Uterus (tissue), 4 donors: ENCODE measurements around the gene NEAT1. TPM values are rescaled to one million over a fixed set of nuclear protein-coding genes. Genes with fewer than 3 reads are reported as not detected.
A peak's percentile ranks its signal among the peaks of the same experiment; 100 is the strongest.

Source experiments
- DNase-seq, 2 donors: peaks; one replicate each; pipeline ENCODE4 v3.0.0-alpha.2; 2019 to 2020
- H3K27ac ChIP-seq, 2 donors: fragments of 200-600 bp; sonication (generic); 1 replicate in 1 of 2; 2 replicates in 1 of 2; pipeline ENCODE4 v1.5.1; 2016 to 2018
- H3K27me3 ChIP-seq, 2 donors: fragments of 200-600 bp; sonication (generic); one replicate each; pipeline ENCODE4 v1.5.1; 2018 to 2019; ENCODE audit warnings: control low read depth in 1 of 2
- H3K36me3 ChIP-seq, 2 donors: fragments of 200-600 bp; sonication (generic); one replicate each; pipeline ENCODE4 v1.5.1; 2019; ENCODE audit warnings: control low read depth in 1 of 2
- H3K4me1 ChIP-seq, 2 donors: fragments of 200-600 bp; sonication (generic); one replicate each; pipeline ENCODE4 v1.5.1; 2018 to 2019; ENCODE audit warnings: control low read depth in 1 of 2
- H3K4me3 ChIP-seq, 2 donors: fragments of 200-600 bp; sonication (generic); 1 replicate in 1 of 2; 2 replicates in 1 of 2; pipeline ENCODE4 v1.5.1; 2018 to 2019; ENCODE audit warnings: mild to moderate bottlenecking in 1 of 2
- H3K9me3 ChIP-seq, 2 donors: fragments of 200-600 bp; sonication (generic); one replicate each; pipeline ENCODE4 v1.5.1; 2019; ENCODE audit warnings: control low read depth in 1 of 2
- POLR2A ChIP-seq, 2 donors: fragments of 450-650 bp; IDR thresholded peaks; one replicate each; pipeline ENCODE4 v1.6.1; 2016; ENCODE audit warnings: antibody characterized with exemption in 2 of 2, mild to moderate bottlenecking in 1 of 2, moderate library complexity in 1 of 2
- intact Hi-C: fragments of 100-400 bp; cut with DNase I; formaldehyde crosslinking; loops from one replicate; pipeline ENCODE4 v1.15.1; 2023; ENCODE audit warnings: low total_unique reads
- total RNA-seq, 4 donors: library from RNA; depleted of rRNA in 3 of 4; stranded (reverse); fragments of >200 nt in 3 of 4; gene quantifications; one replicate each; pipeline versions ENCODE4 v1.1.0 to v1.2.4, GENCODE V29; 2014 to 2023
- TF ChIP-seq, protein P1 (sequence below), 4 experiments: fragments of 200-600 bp in 2 of 4; fragments of 450-650 bp in 2 of 4; sonication (generic) in 2 of 4; IDR thresholded peaks; one replicate each; pipeline ENCODE4 v1.5.1; 2016 to 2019; ENCODE audit warnings: antibody characterized with exemption in 4 of 4, mild to moderate bottlenecking in 2 of 4, moderate library complexity in 1 of 4
- donor health status: DM: yes; HTN: yes; CAD: no.

The NEAT1 gene
- total RNA-seq, 4 donors from 2014 or later: 33.6 to 932 (median 120) TPM

DNA sequence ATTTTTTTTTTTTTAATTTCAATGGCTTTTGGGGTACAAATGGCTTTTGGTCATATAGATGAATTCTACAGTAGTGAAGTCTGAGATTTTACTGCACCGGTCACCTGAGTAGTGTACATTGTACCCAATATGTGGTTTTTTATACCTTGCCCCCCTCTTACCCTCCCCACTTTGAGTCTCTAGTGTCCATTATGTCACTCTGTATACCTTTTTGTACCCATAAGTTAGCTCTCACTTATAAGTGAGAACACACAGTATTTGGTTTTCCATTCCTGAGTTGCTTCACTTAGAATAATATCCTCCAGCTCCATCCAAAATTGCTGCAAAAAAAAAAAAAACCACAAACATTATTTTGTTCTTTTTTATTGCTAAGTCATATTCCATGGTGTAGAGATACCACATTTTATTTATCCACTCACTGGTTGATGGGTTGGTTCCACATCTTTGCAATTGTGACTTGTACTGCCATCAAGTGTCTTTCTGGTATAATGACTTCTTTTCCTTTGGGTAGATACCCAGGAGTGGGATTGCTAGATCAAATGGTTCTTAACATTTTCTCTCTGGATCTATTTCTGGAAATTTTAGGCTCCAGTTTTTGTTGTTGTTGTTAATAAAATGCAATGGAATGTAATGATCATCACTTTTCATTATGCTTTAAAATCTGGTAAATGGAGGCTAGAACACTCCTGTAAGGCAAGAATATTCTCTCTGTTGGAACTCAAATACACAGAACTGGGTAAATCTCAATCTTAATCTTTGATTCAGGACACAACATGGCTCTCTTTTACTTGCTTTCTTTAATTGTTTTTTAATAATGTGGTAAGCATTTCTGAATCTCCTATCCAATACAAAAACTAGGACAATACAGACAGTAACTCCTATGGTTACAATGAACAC is 10.3 kb downstream of the NEAT1 start:
- no peaks in the 10 kb centered on the region for H3K27me3 ChIP-seq
- H3K36me3 ChIP-seq: no peaks in the 10 kb centered on the region
- H3K27ac ChIP-seq: peak overlapping the region in 1 of 2 donors; percentile 99
- peaks cover 13 to 14% of the 10 kb centered on the region in 2 donors for H3K4me1 ChIP-seq
- peak in 1 of 2 donors; percentile 9 for DNase-seq
- intact Hi-C loops: no loop called here
- H3K4me3 ChIP-seq: no peak overlapping the region
- TF ChIP-seq POLR2A (IDR thresholded peaks at IDR 0.05): no peak
- TF ChIP-seq, protein P1, sequence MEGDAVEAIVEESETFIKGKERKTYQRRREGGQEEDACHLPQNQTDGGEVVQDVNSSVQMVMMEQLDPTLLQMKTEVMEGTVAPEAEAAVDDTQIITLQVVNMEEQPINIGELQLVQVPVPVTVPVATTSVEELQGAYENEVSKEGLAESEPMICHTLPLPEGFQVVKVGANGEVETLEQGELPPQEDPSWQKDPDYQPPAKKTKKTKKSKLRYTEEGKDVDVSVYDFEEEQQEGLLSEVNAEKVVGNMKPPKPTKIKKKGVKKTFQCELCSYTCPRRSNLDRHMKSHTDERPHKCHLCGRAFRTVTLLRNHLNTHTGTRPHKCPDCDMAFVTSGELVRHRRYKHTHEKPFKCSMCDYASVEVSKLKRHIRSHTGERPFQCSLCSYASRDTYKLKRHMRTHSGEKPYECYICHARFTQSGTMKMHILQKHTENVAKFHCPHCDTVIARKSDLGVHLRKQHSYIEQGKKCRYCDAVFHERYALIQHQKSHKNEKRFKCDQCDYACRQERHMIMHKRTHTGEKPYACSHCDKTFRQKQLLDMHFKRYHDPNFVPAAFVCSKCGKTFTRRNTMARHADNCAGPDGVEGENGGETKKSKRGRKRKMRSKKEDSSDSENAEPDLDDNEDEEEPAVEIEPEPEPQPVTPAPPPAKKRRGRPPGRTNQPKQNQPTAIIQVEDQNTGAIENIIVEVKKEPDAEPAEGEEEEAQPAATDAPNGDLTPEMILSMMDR (IDR thresholded peaks at IDR 0.05): peak in 1 of 4 experiments; percentile 35
- H3K9me3 ChIP-seq: no peaks in the 10 kb centered on the region

DNA sequence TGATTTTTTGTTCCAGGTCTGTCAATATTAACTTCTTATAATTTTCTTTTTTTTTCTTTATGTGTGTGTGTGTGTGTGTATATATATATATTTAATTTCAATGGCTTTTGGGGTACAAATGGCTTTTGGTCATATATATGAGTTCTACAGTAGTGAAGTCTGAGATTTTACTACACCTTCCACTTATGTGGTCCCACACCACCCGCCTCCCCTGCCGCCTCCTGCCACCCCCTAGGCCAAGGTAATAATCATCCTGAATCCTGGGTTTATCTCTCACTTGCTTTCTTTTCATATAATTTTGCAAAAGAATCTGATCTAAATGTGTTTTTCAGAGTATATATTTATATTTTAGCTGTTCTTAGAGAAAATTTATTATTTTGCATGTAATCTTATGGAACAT is 11.1 kb downstream of the NEAT1 start:
- Histone ChIP-seq H3K4me1 (peaks cover 14% of the 10 kb centered on the region in 2 donors), H3K4me3 (no peak overlapping the region), H3K9me3 (no peaks in the 10 kb centered on the region), H3K27ac (peak overlapping the region in 1 of 2 donors; percentile 99), H3K27me3 (no peaks in the 10 kb centered on the region), H3K36me3 (no peaks in the 10 kb centered on the region)
- no peak for DNase-seq
- intact Hi-C loops: no loop called here
- TF ChIP-seq, protein P1 (IDR thresholded peaks at IDR 0.05): no peak
- TF ChIP-seq POLR2A (IDR thresholded peaks at IDR 0.05): no peak

DNA sequence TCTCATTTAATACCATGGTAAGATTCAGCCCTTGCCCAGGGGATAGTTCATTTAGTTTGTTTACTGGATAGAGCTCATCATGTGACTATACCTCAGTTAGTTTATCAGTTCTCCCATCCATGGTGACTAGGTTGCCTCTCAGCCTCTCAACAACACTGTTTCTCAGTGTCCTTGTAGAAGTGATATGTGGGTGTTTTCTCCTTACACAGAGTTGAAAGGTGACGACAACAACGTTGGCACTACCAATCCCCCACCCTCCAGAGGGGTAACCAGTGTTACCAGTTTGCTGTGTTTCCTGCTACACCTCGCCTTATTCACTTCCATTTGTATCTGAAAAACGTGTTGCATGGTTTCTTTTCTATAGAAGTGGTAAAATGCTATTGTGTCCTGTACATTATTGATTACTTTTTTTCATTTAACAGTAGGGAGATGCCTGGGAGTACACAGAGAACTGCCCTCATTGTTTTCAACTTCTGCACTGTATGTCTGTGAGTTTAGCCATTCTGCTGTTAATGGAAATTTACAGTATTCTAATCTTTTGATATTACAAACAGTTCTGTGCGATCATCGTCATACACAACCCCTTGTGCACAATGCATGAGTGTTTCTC is 11.6 kb downstream of the NEAT1 start:
- Histone ChIP-seq H3K36me3 (no peaks in the 10 kb centered on the region), H3K9me3 (no peaks in the 10 kb centered on the region), H3K27me3 (no peaks in the 10 kb centered on the region), H3K4me1 (peaks cover 14% of the 10 kb centered on the region in 2 donors), H3K4me3 (no peak overlapping the region), H3K27ac (peak overlapping the region in 1 of 2 donors; percentile 99)
- TF ChIP-seq POLR2A (IDR thresholded peaks at IDR 0.05): no peak
- TF ChIP-seq, protein P1 (IDR thresholded peaks at IDR 0.05): no peak
- peak in 1 of 2 donors; percentile 11 for DNase-seq
- intact Hi-C loops: no loop called here

DNA sequence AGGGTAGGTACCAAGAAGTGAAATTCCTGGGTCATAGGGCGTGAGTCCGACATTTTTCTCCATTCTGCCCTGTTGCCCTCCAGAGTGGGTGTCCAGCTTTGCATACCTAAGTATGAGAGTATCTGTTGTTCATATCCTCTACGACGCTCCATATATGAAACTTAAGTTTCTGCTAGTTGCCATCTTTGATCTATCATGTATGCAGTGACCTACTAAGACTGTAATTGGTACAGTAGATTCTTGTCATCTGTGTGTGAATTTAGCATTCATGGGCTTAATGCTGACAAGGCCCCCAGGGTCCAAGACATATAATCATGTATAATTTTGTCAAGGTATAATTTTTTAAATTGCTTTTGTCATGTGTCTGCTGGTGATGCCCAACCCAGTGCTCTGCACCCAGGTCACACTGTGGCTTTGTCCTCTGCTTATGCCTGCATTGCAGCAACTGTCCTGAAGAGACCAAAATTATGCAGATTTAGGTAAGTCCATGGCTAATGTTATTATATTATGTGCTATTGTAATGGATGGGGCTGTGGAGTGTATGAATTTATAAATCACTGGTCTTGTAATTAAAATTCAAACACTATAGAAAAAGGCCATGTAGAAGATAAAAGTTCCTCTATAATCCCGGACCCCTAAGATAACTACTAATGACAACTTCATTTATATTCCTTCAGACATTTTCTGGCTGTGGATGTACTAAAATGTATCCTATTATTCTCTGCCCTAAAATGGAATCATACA is 12.2 kb downstream of the NEAT1 start:
- DNase-seq: no peak
- no peaks in the 10 kb centered on the region for H3K27me3 ChIP-seq
- TF ChIP-seq POLR2A (IDR thresholded peaks at IDR 0.05): no peak
- TF ChIP-seq, protein P1 (IDR thresholded peaks at IDR 0.05): no peak
- no peaks in the 10 kb centered on the region for H3K36me3 ChIP-seq
- intact Hi-C loops: no loop called here
- H3K9me3 ChIP-seq: no peaks in the 10 kb centered on the region
- H3K27ac ChIP-seq: peak overlapping the region in 1 of 2 donors; percentile 99
- H3K4me3 ChIP-seq: no peak overlapping the region
- peaks cover 14% of the 10 kb centered on the region in 2 donors for H3K4me1 ChIP-seq
